ENCODE data around the gene POLE4.

Gene POLE4

GRCh38 chr2:74924463-74925265 is 33.8 kb upstream of the POLE4 start:
- no peaks in the 10 kb centered on the region for H3K9me3 ChIP-seq (ENCODE audit: control insufficient read depth, low read length)
- H3K4me3 ChIP-seq (ENCODE audit: low read length), result no peak overlapping the region
- H3K9ac ChIP-seq (ENCODE audit: low read length), result no peak overlapping the region
- H3K27me3 ChIP-seq (ENCODE audit: control insufficient read depth, insufficient read depth, low read length), result peaks cover 13% of the 10 kb centered on the region
- H3K36me3 ChIP-seq (ENCODE audit: control insufficient read depth, insufficient read depth, low read length), result no peaks in the 10 kb centered on the region
- H3K4me1 ChIP-seq (ENCODE audit: control insufficient read depth, insufficient read depth, low read length), result peaks cover 4% of the 10 kb centered on the region

GRCh38 chr2:74925361-74925786 is 33.1 kb upstream of the POLE4 start:
- H3K9me3 ChIP-seq (ENCODE audit: control insufficient read depth, low read length), result no peaks in the 10 kb centered on the region
- H3K27me3 ChIP-seq (ENCODE audit: control insufficient read depth, insufficient read depth, low read length), result peaks cover 7% of the 10 kb centered on the region
- no peak overlapping the region for H3K4me3 ChIP-seq (ENCODE audit: low read length)
- no peak overlapping the region for H3K9ac ChIP-seq (ENCODE audit: low read length)
- H3K36me3 ChIP-seq (ENCODE audit: control insufficient read depth, insufficient read depth, low read length), result no peaks in the 10 kb centered on the region
- H3K4me1 ChIP-seq (ENCODE audit: control insufficient read depth, insufficient read depth, low read length), result no peaks in the 10 kb centered on the region

- H3K4me1 ChIP-seq (ENCODE audit: control insufficient read depth, insufficient read depth, low read length), result no peaks in the 10 kb centered on the region
- H3K4me3 ChIP-seq (ENCODE audit: low read length), result no peak overlapping the region
- no peaks in the 10 kb centered on the region for H3K27me3 ChIP-seq (ENCODE audit: control insufficient read depth, insufficient read depth, low read length)
- no peaks in the 10 kb centered on the region for H3K36me3 ChIP-seq (ENCODE audit: control insufficient read depth, insufficient read depth, low read length)
- H3K9me3 ChIP-seq (ENCODE audit: control insufficient read depth, low read length), result no peaks in the 10 kb centered on the region
- H3K9ac ChIP-seq (ENCODE audit: low read length), result no peak overlapping the region
These were observed 30.8 kb upstream of the POLE4 start for GRCh38 chr2:74927621-74928020.

GRCh38 chr2:74930811-74931486 is 27.5 kb upstream of the POLE4 start:
- H3K4me1 ChIP-seq (ENCODE audit: control insufficient read depth, insufficient read depth, low read length), result no peaks in the 10 kb centered on the region
- no peak overlapping the region for H3K4me3 ChIP-seq (ENCODE audit: low read length)
- no peak overlapping the region for H3K9ac ChIP-seq (ENCODE audit: low read length)
- no peaks in the 10 kb centered on the region for H3K9me3 ChIP-seq (ENCODE audit: control insufficient read depth, low read length)
- H3K27me3 ChIP-seq (ENCODE audit: control insufficient read depth, insufficient read depth, low read length), result no peaks in the 10 kb centered on the region
- no peaks in the 10 kb centered on the region for H3K36me3 ChIP-seq (ENCODE audit: control insufficient read depth, insufficient read depth, low read length)

- Histone ChIP-seq H3K4me1 (ENCODE audit: control insufficient read depth, insufficient read depth, low read length) (no peaks in the 10 kb centered on the region), H3K9me3 (ENCODE audit: control insufficient read depth, low read length) (no peaks in the 10 kb centered on the region), H3K9ac (ENCODE audit: low read length) (no peak overlapping the region), H3K4me3 (ENCODE audit: low read length) (no peak overlapping the region), H3K36me3 (ENCODE audit: control insufficient read depth, insufficient read depth, low read length) (no peaks in the 10 kb centered on the region), H3K27me3 (ENCODE audit: control insufficient read depth, insufficient read depth, low read length) (no peaks in the 10 kb centered on the region)
These were observed 26.5 kb upstream of the POLE4 start for GRCh38 chr2:74931940-74932339.

- Histone ChIP-seq H3K9me3 (ENCODE audit: control insufficient read depth, low read length) (no peaks in the 10 kb centered on the region), H3K9ac (ENCODE audit: low read length) (no peak overlapping the region), H3K36me3 (ENCODE audit: control insufficient read depth, insufficient read depth, low read length) (no peaks in the 10 kb centered on the region), H3K4me3 (ENCODE audit: low read length) (no peak overlapping the region), H3K4me1 (ENCODE audit: control insufficient read depth, insufficient read depth, low read length) (no peaks in the 10 kb centered on the region), H3K27me3 (ENCODE audit: control insufficient read depth, insufficient read depth, low read length) (no peaks in the 10 kb centered on the region)
These were observed 22.5 kb upstream of the POLE4 start for GRCh38 chr2:74935975-74936391.

- H3K9me3 ChIP-seq (ENCODE audit: control insufficient read depth, low read length), result no peaks in the 10 kb centered on the region
- no peak overlapping the region for H3K9ac ChIP-seq (ENCODE audit: low read length)
- H3K4me1 ChIP-seq (ENCODE audit: control insufficient read depth, insufficient read depth, low read length), result no peaks in the 10 kb centered on the region
- H3K27me3 ChIP-seq (ENCODE audit: control insufficient read depth, insufficient read depth, low read length), result no peaks in the 10 kb centered on the region
- no peaks in the 10 kb centered on the region for H3K36me3 ChIP-seq (ENCODE audit: control insufficient read depth, insufficient read depth, low read length)
- H3K4me3 ChIP-seq (ENCODE audit: low read length), result no peak overlapping the region
These were observed 21.1 kb upstream of the POLE4 start for GRCh38 chr2:74937221-74937880.

GRCh38 chr2:74938264-74938663 is 20.2 kb upstream of the POLE4 start:
- no peaks in the 10 kb centered on the region for H3K4me1 ChIP-seq (ENCODE audit: control insufficient read depth, insufficient read depth, low read length)
- no peaks in the 10 kb centered on the region for H3K9me3 ChIP-seq (ENCODE audit: control insufficient read depth, low read length)
- H3K36me3 ChIP-seq (ENCODE audit: control insufficient read depth, insufficient read depth, low read length), result no peaks in the 10 kb centered on the region
- H3K27me3 ChIP-seq (ENCODE audit: control insufficient read depth, insufficient read depth, low read length), result no peaks in the 10 kb centered on the region
- no peak overlapping the region for H3K4me3 ChIP-seq (ENCODE audit: low read length)
- no peak overlapping the region for H3K9ac ChIP-seq (ENCODE audit: low read length)

GRCh38 chr2:74939919-74940812 is 18.3 kb upstream of the POLE4 start:
- Histone ChIP-seq H3K9ac (ENCODE audit: low read length) (no peak overlapping the region), H3K36me3 (ENCODE audit: control insufficient read depth, insufficient read depth, low read length) (no peaks in the 10 kb centered on the region), H3K9me3 (ENCODE audit: control insufficient read depth, low read length) (no peaks in the 10 kb centered on the region), H3K4me1 (ENCODE audit: control insufficient read depth, insufficient read depth, low read length) (no peaks in the 10 kb centered on the region), H3K4me3 (ENCODE audit: low read length) (no peak overlapping the region), H3K27me3 (ENCODE audit: control insufficient read depth, insufficient read depth, low read length) (no peaks in the 10 kb centered on the region)

- H3K36me3 ChIP-seq (ENCODE audit: control insufficient read depth, insufficient read depth, low read length), result no peaks in the 10 kb centered on the region
- H3K4me1 ChIP-seq (ENCODE audit: control insufficient read depth, insufficient read depth, low read length), result no peaks in the 10 kb centered on the region
- no peak overlapping the region for H3K9ac ChIP-seq (ENCODE audit: low read length)
- H3K27me3 ChIP-seq (ENCODE audit: control insufficient read depth, insufficient read depth, low read length), result no peaks in the 10 kb centered on the region
- no peak overlapping the region for H3K4me3 ChIP-seq (ENCODE audit: low read length)
- H3K9me3 ChIP-seq (ENCODE audit: control insufficient read depth, low read length), result no peaks in the 10 kb centered on the region
These were observed 17.2 kb upstream of the POLE4 start for GRCh38 chr2:74941284-74941683.

- H3K4me1 ChIP-seq (ENCODE audit: control insufficient read depth, insufficient read depth, low read length), result no peaks in the 10 kb centered on the region
- H3K4me3 ChIP-seq (ENCODE audit: low read length), result no peak overlapping the region
- no peak overlapping the region for H3K9ac ChIP-seq (ENCODE audit: low read length)
- H3K27me3 ChIP-seq (ENCODE audit: control insufficient read depth, insufficient read depth, low read length), result no peaks in the 10 kb centered on the region
- no peaks in the 10 kb centered on the region for H3K36me3 ChIP-seq (ENCODE audit: control insufficient read depth, insufficient read depth, low read length)
- H3K9me3 ChIP-seq (ENCODE audit: control insufficient read depth, low read length), result no peaks in the 10 kb centered on the region
These were observed 16.2 kb upstream of the POLE4 start for GRCh38 chr2:74942263-74942662.
